Activated T-helper 17 cell treated with anti-CD3 and anti-CD28 coated beads, Interleukin-2, amount 50 U/mL, for 72 hours (primary cell): ENCODE results near the gene NRG2. TPM values are rescaled to one million over a fixed set of nuclear protein-coding genes. Genes with fewer than 3 reads are reported as not detected.

Experiments used
- ATAC-seq: fragments of 150-1000 bp; cut with Tn5 transposase; replicated peaks from 2 replicates; pipeline ENCODE4 v1.10.0; 2021; ENCODE audit warnings: mild to moderate bottlenecking, moderate library complexity
- H3K27ac Mint-ChIP-seq: one replicate; pipeline ENCODE4 v1.8.0; 2022; ENCODE audit warnings: mixed read lengths
- H3K27me3 Mint-ChIP-seq: one replicate; pipeline ENCODE4 v1.8.0; 2022; ENCODE audit warnings: mixed read lengths
- H3K36me3 Mint-ChIP-seq: one replicate; pipeline ENCODE4 v1.8.0; 2022; ENCODE audit warnings: low read depth, mild to moderate bottlenecking, mixed read lengths
- H3K4me1 Mint-ChIP-seq: one replicate; pipeline ENCODE4 v1.8.0; 2022; ENCODE audit warnings: mixed read lengths
- H3K4me3 Mint-ChIP-seq: one replicate; pipeline ENCODE4 v1.8.0; 2022; ENCODE audit warnings: mild to moderate bottlenecking, mixed read lengths
- H3K9me3 Mint-ChIP-seq: one replicate; pipeline ENCODE4 v1.8.0; 2022; ENCODE audit warnings: mixed read lengths
- total RNA-seq, 2 donors: library from RNA; stranded (reverse); gene quantifications; one replicate each; pipeline ENCODE4 v1.2.3, GENCODE V29; 2022

NRG2 gene
- total RNA-seq, 2 donors from 2014 or later: 0.11 to 0.48 TPM

GRCh38 chr5:140007311-140007710 lies 35.8 kb downstream of the NRG2 start:
- Mint-ChIP-seq H3K27me3 (peaks cover 33% of the 10 kb centered on the region), H3K27ac (no peak overlapping the region), H3K36me3 (no peaks in the 10 kb centered on the region), H3K4me1 (no peaks in the 10 kb centered on the region), H3K9me3 (no peaks in the 10 kb centered on the region), H3K4me3 (no peak overlapping the region)
- ATAC-seq: no peak

- Mint-ChIP-seq H3K27me3 (peaks cover 42% of the 10 kb centered on the region), H3K36me3 (no peaks in the 10 kb centered on the region), H3K4me3 (no peak overlapping the region), H3K4me1 (no peaks in the 10 kb centered on the region), H3K9me3 (no peaks in the 10 kb centered on the region), H3K27ac (no peak overlapping the region)
- ATAC-seq: no peak
Observed at GRCh38 chr5:140005145-140005591, 37.9 kb downstream of the NRG2 start.

GRCh38 chr5:140004174-140004573 lies 38.9 kb downstream of the NRG2 start:
- Mint-ChIP-seq H3K27me3 (peaks cover 39% of the 10 kb centered on the region), H3K36me3 (no peaks in the 10 kb centered on the region)

GRCh38 chr5:140003519-140003918 lies 39.6 kb downstream of the NRG2 start:
- Mint-ChIP-seq H3K27me3 (peaks cover 43% of the 10 kb centered on the region), H3K4me3 (no peak overlapping the region), H3K36me3 (no peaks in the 10 kb centered on the region), H3K27ac (no peak overlapping the region), H3K9me3 (no peaks in the 10 kb centered on the region), H3K4me1 (no peaks in the 10 kb centered on the region)
- no peak for ATAC-seq

More at GRCh38 chr5:140004174-140004573, 38.9 kb downstream of the NRG2 start:
- no peak overlapping the region for H3K27ac Mint-ChIP-seq
- H3K4me3 Mint-ChIP-seq: no peak overlapping the region
- H3K9me3 Mint-ChIP-seq: no peaks in the 10 kb centered on the region
- ATAC-seq: no peak
- H3K4me1 Mint-ChIP-seq: no peaks in the 10 kb centered on the region

GRCh38 chr5:140000332-140000731 lies 42.8 kb downstream of the NRG2 start:
- H3K36me3 Mint-ChIP-seq: no peaks in the 10 kb centered on the region
- H3K27ac Mint-ChIP-seq: no peak overlapping the region
- peaks cover 46% of the 10 kb centered on the region for H3K27me3 Mint-ChIP-seq
- no peak for ATAC-seq
- no peak overlapping the region for H3K4me3 Mint-ChIP-seq
- no peaks in the 10 kb centered on the region for H3K9me3 Mint-ChIP-seq
- no peaks in the 10 kb centered on the region for H3K4me1 Mint-ChIP-seq

GRCh38 chr5:139998837-139999236 lies 44.3 kb downstream of the NRG2 start:
- Mint-ChIP-seq H3K27me3 (peaks cover 45% of the 10 kb centered on the region), H3K4me3 (no peak overlapping the region), H3K9me3 (no peaks in the 10 kb centered on the region), H3K36me3 (no peaks in the 10 kb centered on the region), H3K4me1 (no peaks in the 10 kb centered on the region), H3K27ac (no peak overlapping the region)
- ATAC-seq: no peak

GRCh38 chr5:139997276-139997675 lies 45.8 kb downstream of the NRG2 start:
- H3K9me3 Mint-ChIP-seq: no peaks in the 10 kb centered on the region
- no peaks in the 10 kb centered on the region for H3K4me1 Mint-ChIP-seq
- no peak for ATAC-seq
- H3K27ac Mint-ChIP-seq: no peak overlapping the region
- H3K27me3 Mint-ChIP-seq: peaks cover 44% of the 10 kb centered on the region
- no peak overlapping the region for H3K4me3 Mint-ChIP-seq
- H3K36me3 Mint-ChIP-seq: no peaks in the 10 kb centered on the region

GRCh38 chr5:139995929-139996328 lies 47.2 kb downstream of the NRG2 start:
- H3K4me1 Mint-ChIP-seq: no peaks in the 10 kb centered on the region
- H3K36me3 Mint-ChIP-seq: no peaks in the 10 kb centered on the region
- ATAC-seq: no peak
- H3K27ac Mint-ChIP-seq: no peak overlapping the region
- no peak overlapping the region for H3K4me3 Mint-ChIP-seq
- H3K9me3 Mint-ChIP-seq: no peaks in the 10 kb centered on the region
- H3K27me3 Mint-ChIP-seq: peaks cover 40% of the 10 kb centered on the region

GRCh38 chr5:139994234-139994633 lies 48.9 kb downstream of the NRG2 start:
- Mint-ChIP-seq H3K36me3 (no peaks in the 10 kb centered on the region), H3K9me3 (no peaks in the 10 kb centered on the region), H3K27ac (no peak overlapping the region)

GRCh38 chr5:139985733-139986132 lies 57.4 kb downstream of the NRG2 start:
- no peak for ATAC-seq

More at GRCh38 chr5:139994234-139994633, 48.9 kb downstream of the NRG2 start:
- H3K4me1 Mint-ChIP-seq: no peaks in the 10 kb centered on the region
- peaks cover 35% of the 10 kb centered on the region for H3K27me3 Mint-ChIP-seq
- no peak overlapping the region for H3K4me3 Mint-ChIP-seq
- ATAC-seq: no peak

GRCh38 chr5:139985290-139985689 lies 57.8 kb downstream of the NRG2 start:
- no peaks in the 10 kb centered on the region for H3K4me1 Mint-ChIP-seq
- H3K27ac Mint-ChIP-seq: no peak overlapping the region
- no peaks in the 10 kb centered on the region for H3K9me3 Mint-ChIP-seq
- no peak overlapping the region for H3K4me3 Mint-ChIP-seq
- ATAC-seq: no peak
- peaks cover 17% of the 10 kb centered on the region for H3K27me3 Mint-ChIP-seq
- no peaks in the 10 kb centered on the region for H3K36me3 Mint-ChIP-seq

More at GRCh38 chr5:139985733-139986132, 57.4 kb downstream of the NRG2 start:
- Mint-ChIP-seq H3K9me3 (no peaks in the 10 kb centered on the region), H3K4me1 (no peaks in the 10 kb centered on the region), H3K27me3 (peaks cover 13% of the 10 kb centered on the region), H3K27ac (no peak overlapping the region), H3K36me3 (no peaks in the 10 kb centered on the region), H3K4me3 (no peak overlapping the region)

- Mint-ChIP-seq H3K4me1 (no peaks in the 10 kb centered on the region), H3K27me3 (peaks cover 18% of the 10 kb centered on the region), H3K4me3 (no peak overlapping the region), H3K27ac (no peak overlapping the region), H3K9me3 (no peaks in the 10 kb centered on the region), H3K36me3 (no peaks in the 10 kb centered on the region)
- ATAC-seq: no peak
Observed at GRCh38 chr5:139984816-139985215, 58.3 kb downstream of the NRG2 start.

GRCh38 chr5:139982975-139983240 lies 60.2 kb downstream of the NRG2 start:
- no peak overlapping the region for H3K4me3 Mint-ChIP-seq
- no peak overlapping the region for H3K27ac Mint-ChIP-seq
- no peaks in the 10 kb centered on the region for H3K36me3 Mint-ChIP-seq
- H3K4me1 Mint-ChIP-seq: no peaks in the 10 kb centered on the region
- H3K27me3 Mint-ChIP-seq: peaks cover 22% of the 10 kb centered on the region
- no peaks in the 10 kb centered on the region for H3K9me3 Mint-ChIP-seq
- no peak for ATAC-seq

GRCh38 chr5:139982157-139982974 lies 60.7 kb downstream of the NRG2 start:
- Mint-ChIP-seq H3K4me3 (no peak overlapping the region), H3K27ac (no peak overlapping the region), H3K9me3 (no peaks in the 10 kb centered on the region), H3K27me3 (peaks cover 24% of the 10 kb centered on the region), H3K36me3 (no peaks in the 10 kb centered on the region), H3K4me1 (no peaks in the 10 kb centered on the region)
- ATAC-seq: no peak

- no peaks in the 10 kb centered on the region for H3K4me1 Mint-ChIP-seq
- H3K36me3 Mint-ChIP-seq: no peaks in the 10 kb centered on the region
- H3K4me3 Mint-ChIP-seq: no peak overlapping the region
- ATAC-seq: no peak
- H3K27ac Mint-ChIP-seq: no peak overlapping the region
- no peaks in the 10 kb centered on the region for H3K9me3 Mint-ChIP-seq
- peaks cover 36% of the 10 kb centered on the region for H3K27me3 Mint-ChIP-seq
Observed at GRCh38 chr5:139980765-139981164, 62.3 kb downstream of the NRG2 start.
